ENCODE data around the gene HSF2BP.

Gene HSF2BP

DNA sequence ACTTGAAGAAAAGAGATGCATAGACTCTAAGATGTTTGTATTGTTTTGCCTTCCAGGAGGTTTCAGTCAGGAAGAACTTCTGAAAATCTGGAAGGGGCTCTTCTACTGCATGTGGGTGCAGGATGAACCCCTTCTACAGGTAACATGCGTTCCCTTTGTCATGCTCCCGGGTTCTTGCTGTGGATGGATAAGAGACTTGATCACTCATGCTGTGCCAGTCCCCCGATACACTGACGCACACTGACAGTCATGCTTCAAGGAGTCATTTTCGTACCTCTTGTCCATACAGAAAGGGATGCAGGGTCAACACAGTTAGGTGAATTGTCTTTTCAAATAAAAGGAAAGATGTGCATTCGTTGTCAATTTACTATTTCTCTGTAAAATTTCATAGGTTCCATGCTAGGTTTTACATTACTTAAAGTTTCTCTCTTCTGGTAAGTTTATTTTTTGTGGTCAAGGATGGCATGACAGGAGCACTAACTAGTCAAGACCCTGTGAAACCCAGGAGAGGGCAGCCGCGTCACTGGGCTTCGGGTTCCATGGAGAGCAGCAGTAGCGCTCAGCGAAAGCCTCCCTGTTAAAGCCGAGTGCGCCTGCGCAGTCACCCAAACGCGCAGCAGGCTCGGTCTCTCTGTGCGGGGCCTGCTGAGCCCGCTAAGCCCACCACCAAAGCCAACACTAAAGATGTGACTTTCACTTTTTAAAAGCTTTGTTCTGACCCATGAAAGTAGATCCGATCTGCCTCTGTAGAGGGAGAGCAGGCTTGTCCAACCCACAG, 10.7 kb upstream of the HSF2BP start:
- TF ChIP-seq, protein P1, sequence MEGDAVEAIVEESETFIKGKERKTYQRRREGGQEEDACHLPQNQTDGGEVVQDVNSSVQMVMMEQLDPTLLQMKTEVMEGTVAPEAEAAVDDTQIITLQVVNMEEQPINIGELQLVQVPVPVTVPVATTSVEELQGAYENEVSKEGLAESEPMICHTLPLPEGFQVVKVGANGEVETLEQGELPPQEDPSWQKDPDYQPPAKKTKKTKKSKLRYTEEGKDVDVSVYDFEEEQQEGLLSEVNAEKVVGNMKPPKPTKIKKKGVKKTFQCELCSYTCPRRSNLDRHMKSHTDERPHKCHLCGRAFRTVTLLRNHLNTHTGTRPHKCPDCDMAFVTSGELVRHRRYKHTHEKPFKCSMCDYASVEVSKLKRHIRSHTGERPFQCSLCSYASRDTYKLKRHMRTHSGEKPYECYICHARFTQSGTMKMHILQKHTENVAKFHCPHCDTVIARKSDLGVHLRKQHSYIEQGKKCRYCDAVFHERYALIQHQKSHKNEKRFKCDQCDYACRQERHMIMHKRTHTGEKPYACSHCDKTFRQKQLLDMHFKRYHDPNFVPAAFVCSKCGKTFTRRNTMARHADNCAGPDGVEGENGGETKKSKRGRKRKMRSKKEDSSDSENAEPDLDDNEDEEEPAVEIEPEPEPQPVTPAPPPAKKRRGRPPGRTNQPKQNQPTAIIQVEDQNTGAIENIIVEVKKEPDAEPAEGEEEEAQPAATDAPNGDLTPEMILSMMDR (IDR thresholded peaks at IDR 0.05; ENCODE audit: low read depth, low read length): no peak
- H3K4me3 ChIP-seq (ENCODE audit: low read depth, low read length): no peak overlapping the region

DNA sequence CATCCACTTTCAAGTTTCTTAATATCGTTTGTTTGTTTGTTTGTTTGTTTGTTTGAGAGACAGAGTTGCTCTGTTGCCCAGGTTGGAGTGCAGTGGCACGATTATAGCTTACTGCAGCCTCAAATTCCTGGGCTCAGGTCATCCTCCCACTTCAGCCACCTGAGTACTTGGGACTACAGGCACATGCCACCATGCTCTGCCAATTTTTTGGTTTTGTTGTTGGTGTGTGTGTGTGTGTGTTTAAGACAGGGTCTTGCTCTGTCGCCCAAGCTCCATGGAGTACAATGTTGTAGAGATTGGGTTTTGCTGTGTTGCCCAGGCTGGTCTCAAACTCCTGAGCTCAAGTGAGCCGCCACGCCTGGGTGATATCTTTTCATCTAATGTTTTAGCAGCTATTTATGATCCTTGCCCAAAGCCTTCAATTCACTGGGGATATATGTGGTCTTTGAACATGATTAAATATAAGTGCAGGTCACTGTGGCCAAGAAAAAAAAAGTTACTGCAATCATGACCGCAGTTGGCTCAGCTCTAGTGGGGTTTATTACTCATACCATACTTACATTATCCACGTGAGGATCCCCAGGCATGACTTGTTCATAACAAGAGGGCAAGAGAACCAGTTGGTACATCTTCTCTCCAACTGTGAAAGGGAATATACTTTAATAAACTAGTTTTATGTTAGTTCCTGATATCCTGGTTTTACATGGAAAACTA, 8.1 kb upstream of the HSF2BP start:
- H3K4me3 ChIP-seq (ENCODE audit: low read depth, low read length): no peak overlapping the region
- TF ChIP-seq, protein P1 (IDR thresholded peaks at IDR 0.05; ENCODE audit: low read depth, low read length): no peak

DNA sequence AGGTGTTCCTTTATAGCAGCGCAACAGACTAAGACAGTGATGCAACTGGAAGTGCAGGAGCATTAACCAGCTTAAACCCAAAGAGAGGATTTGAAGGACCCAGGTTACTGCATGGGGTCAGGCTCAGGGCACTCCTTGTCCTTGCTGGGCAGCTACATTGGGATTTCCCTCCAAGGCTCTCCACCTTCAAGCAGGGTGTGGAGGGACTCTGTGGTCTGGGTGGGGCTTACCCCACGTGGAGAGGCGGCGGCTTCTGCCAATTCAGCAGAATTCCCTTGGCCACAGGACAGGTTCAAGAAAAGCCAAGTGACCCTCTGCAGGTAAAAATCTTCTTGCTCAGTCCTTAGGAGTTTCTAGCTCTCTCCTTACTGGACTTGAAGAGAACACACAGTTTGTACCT, 6.6 kb upstream of the HSF2BP start:
- no peak overlapping the region for H3K4me3 ChIP-seq (ENCODE audit: low read depth, low read length)

DNA sequence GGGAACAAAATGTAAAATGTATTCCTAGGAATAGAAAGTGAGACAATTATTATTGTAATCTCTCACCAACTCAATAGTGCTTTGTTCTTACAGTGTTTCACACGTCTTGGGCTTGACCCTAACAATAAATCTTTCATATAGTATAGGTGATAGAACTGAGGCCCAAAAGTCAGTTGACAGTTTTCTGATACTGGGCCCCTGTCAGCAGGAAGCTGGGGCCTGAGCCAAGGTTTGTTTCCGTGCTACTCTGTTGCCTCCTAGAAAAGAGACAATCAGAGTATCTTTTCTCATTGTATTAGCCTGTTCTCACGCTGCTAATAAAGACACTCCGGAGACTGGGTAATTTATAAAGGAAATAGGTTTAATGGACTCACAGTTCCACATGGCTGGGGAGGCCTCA, 5.1 kb upstream of the HSF2BP start:
- no peak overlapping the region for H3K4me3 ChIP-seq (ENCODE audit: low read depth, low read length)
- TF ChIP-seq, protein P1 (IDR thresholded peaks at IDR 0.05; ENCODE audit: low read depth, low read length): no peak

More for the DNA sequence above, 6.6 kb upstream of the HSF2BP start:
- TF ChIP-seq, protein P1 (IDR thresholded peaks at IDR 0.05; ENCODE audit: low read depth, low read length): no peak

DNA sequence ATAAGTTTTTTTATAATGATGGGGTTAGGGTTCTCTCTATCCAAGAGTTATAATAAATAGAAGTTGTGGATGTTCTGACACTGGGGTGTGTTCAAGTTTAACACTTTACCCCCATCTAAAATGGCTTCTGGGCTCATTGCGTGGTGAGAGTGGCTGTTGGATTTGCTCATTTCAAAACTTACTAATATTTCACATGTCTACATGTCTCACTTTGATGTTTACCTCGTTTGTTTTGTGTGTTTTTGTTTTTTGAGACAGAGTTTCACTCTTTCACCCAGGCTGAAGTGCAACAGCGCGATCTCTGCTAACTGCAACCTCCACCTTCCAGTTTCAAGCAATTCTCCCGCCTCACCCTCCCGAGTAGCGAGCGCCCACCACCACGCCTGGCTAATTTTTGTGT, 3.7 kb upstream of the HSF2BP start:
- H3K4me3 ChIP-seq (ENCODE audit: low read depth, low read length): no peak overlapping the region
- TF ChIP-seq, protein P1 (IDR thresholded peaks at IDR 0.05; ENCODE audit: low read depth, low read length): no peak

DNA sequence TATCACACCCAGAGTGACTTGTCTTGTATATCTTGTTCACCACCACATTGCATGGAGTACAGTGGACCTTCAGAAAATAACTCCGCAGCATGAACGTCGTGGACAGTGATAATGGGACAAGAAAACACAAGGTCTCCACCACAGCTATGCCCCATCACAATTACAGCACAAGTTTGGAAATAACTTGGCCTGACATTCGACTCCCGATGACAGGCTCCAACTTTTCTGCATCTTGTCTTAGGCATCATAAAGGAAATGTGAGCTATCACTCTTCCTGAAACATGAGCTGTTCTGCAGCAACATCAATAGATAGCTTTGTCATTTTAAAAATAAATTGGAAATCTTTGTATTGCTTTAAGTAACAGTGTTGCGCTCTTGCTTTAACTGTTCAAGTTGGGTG, 3.0 kb upstream of the HSF2BP start:
- H3K4me3 ChIP-seq (ENCODE audit: low read depth, low read length): no peak overlapping the region

More for the DNA sequence above, 3.0 kb upstream of the HSF2BP start:
- TF ChIP-seq, protein P1 (IDR thresholded peaks at IDR 0.05; ENCODE audit: low read depth, low read length): no peak

Data from WI38 (cell line).